Medulla oblongata (tissue), 1 donor: Measurements from ENCODE around the gene GBP6.
"Not testable (repeated sequence)": the region's sequence is repeated elsewhere in the genome, so short reads cannot be mapped to it uniquely, and the experiment has no call there.

Experiments
- DNase-seq: peaks from one replicate; pipeline ENCODE4 v3.0.0-alpha.2; 2015; ENCODE audit errors: extremely low spot score

The GBP6 gene

GRCh38 chr1:89367221-89367620 is 3.4 kb downstream of the GBP6 start:
- no peak for DNase-seq

DNA sequence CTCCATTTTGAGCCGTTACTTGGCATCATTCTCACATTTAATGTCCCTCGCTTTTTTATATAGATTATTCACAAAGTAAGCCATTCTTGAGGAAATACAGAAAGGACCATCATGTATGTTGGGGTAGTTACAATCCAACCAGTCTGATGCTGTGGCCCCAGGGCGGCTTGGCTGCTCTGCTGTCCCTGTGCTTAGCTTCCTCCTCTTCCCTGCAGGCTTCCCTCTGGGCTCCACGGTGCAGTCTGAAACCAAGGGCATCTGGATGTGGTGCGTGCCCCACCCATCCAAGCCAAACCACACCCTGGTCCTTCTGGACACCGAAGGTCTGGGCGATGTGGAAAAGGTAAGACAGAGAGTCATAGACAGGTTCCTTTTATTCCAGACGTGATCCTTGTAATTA is 5.5 kb downstream of the GBP6 start:
- DNase-seq = no peak

DNA sequence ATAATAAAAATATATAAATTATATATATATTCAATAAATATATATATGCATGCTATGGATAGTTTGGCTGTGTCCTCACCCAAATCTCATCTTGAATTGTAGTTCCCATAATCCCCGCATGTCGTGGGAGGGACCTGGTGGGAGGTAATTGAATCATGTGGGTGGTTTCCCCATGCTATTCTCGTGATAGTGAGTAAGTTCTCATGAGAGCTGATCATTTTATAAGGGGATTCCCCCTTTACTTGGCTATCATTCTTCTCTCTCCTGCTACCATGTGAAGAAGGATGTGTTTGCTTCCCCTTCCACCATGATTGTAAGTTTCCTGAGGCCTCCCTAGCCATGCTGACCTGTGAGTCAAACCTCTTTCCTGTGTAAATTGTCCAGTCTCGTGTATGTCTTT is 10.0 kb downstream of the GBP6 start:
- not testable (repeated sequence) for DNase-seq

DNA sequence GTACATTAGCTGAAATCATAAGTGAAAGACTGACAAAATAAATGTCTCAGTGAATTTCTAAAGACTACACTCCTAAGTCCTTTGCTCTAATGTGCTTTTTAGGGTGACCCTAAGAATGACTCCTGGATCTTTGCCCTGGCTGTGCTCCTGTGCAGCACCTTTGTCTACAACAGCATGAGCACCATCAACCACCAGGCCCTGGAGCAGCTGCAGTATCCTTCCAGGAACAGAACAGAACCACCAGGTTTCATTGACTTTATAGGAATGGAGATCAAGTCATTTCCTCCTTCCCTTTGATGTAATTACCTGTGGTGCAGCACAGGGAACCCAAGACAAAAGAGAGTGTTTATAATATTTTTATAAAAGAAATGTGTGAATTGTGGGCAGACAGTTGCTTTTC is 14.1 kb downstream of the GBP6 start:
- no peak for DNase-seq

- DNase-seq = no peak
These were observed 17.8 kb downstream of the GBP6 start for GRCh38 chr1:89381618-89382017.

GRCh38 chr1:89382479-89382878 is 18.6 kb downstream of the GBP6 start:
- DNase-seq = no peak

DNA sequence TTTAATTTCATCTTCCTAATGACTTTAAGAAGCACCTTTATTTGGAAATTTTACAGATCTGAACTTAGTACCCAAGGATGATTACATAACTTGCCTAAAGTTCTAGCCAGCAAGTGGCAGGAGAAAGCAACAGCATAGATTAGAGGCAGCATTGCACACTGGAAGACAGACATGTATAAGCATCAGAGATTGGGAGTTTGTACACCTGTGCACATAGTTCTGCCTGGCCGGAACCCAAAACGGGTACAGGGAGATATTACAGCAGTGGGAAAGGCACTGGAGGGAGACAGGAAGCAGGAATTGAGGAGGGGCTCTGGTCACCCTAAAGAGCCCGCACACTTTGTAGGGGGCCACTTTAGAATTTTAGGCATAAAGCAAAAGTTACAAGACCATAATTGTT is 19.3 kb downstream of the GBP6 start:
- DNase-seq = no peak

GRCh38 chr1:89390707-89391106 is 26.8 kb downstream of the GBP6 start:
- DNase-seq = no peak

DNA sequence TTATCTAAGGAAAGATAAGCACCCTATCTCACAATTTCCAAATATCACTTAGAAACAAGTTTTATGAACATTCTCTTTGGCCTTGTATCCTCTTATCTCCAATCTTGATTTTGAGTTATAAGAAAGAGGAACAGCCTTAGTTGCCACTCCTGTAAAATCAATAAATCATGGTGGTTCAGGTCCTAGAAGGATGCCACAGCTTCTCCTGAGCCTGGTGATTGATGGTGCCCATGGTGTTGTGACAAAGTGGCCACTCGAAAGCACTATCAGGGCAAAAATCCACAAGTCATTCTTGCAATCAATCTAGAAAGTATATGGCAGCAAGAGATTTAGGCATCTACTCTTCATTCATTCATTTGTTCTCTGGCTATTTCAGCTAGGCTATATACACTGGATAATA is 27.8 kb downstream of the GBP6 start:
- no peak for DNase-seq

- DNase-seq = no peak
These were observed 31.0 kb downstream of the GBP6 start for GRCh38 chr1:89394851-89395250.

GRCh38 chr1:89396902-89397301 is 33.0 kb downstream of the GBP6 start:
- DNase-seq = no peak

GRCh38 chr1:89405275-89405929 is 41.5 kb downstream of the GBP6 start:
- no peak for DNase-seq

DNA sequence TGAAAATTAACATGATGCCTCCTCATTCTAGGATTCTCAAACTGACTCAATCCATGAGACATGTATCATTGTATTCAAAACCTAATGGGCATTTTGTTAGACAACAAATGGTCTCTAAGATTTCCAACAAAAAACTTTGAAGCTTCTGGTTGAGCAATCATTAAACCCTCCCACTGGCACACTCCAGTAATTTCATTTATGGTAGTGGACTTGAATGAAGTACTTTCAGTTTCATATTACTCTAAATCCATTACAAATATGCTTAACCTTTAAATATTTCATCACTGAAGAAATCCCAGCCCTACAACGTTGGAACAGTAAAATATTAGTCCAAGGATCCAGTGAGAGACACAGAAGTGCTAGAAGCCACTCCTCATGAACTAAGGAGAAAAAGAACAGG is 43.5 kb downstream of the GBP6 start:
- DNase-seq = peak; percentile 13

GRCh38 chr1:89407768-89408167 is 43.9 kb downstream of the GBP6 start:
- DNase-seq = not testable (repeated sequence)

GRCh38 chr1:89425056-89425455 is 61.2 kb downstream of the GBP6 start:
- DNase-seq = no peak

DNA sequence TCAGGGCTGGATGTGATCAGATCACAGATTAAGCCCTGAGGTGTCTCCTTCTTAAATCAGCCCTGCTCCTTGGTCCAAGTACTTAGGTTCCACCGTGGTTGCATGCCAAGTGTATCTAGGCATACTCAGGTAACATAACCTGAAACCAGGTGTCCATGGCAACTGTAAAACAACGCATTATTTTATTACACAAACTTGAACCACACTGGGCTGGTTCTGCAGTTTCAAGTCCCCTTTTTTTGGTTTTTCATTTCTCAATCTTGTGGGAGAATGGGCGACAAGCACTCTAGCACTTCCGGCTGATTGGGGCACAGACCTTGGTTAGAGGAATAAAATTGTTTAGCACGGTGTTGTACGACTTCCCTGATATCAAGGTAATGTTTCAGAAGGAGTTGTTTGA is 65.2 kb downstream of the GBP6 start:
- DNase-seq = no peak

DNA sequence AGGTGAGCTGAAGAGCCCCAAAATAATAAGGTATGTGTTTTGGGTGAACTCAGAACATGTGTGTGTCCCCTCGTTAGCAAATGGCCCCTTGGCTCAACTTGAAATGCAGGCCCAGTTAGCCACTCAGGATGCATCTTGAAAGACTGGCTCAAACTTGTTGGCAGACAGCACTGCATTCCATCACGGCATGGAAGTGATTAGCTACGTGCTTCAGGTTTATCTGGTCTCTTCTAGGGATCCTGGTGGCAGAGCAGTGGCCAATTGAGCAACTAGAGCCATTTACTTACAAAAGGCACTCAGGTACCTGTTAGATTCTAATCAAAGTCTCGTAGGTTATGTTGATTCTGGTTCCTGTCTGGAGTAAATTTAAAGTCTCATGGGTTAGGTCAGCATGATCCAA is 65.8 kb downstream of the GBP6 start:
- DNase-seq = not testable (repeated sequence)

DNA sequence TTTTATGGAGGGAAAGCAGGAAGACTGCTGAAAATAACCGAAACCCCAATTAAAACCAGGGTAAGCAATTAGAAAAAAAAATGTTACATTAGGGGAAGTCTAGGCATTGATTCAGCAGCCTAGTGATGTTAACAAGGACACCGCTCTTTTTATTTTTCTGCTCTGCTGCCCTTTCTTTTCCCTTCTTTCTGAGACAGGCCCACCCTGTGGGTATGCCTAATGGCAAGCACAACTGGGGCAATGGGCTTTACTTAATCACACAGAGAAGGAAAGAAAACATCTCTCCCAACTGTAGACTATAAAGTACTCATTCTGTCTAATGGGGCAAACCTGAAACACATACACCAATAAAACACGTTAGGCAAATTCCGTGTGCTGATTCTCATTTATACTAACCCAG is 69.6 kb downstream of the GBP6 start:
- no peak for DNase-seq

DNA sequence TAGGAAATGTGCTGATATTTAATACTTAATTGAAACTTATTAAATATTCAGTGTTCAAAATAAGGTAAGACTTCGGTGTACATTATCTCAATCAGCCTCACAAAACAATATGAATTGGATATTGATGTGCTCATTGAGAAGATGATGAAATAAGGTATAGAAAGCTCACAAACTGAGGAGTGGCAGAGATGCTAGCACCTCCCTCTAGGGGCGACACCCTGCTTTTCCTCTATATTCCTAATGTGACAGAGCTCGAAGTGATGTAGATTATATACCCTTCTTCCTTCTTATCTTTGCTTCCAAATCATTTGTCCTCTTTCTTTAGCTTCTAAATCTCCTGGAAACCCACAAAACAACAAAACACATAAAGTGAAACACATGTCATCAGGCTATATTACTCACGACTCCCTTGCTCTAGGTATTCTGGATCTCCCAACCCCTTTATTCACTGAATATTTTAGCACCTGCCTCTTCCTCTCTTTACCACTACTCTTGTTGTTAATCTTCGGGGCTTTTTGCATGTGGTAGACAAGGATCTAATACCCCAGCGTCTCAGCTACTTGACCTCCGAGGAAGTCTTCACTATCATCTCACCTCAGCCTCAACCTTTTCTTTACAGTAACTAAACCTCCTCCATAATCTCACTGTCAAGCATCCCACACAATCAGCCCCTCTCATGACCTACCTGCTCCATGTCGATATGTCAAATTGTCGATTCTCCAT is 70.4 kb downstream of the GBP6 start:
- DNase-seq = not testable (repeated sequence)
